ENCODE data around the gene CLMN.

Gene CLMN

GRCh38 chr14:95282354-95282985 is 37.2 kb downstream of the CLMN start:
- no peak for TF ChIP-seq CTCF (IDR thresholded peaks at IDR 0.05; ENCODE audit: low read length, missing control alignments)
- DNase-seq (ENCODE audit: low read depth), result no peak
- H3K4me3 ChIP-seq (replicated peaks; ENCODE audit: low read depth, low read length), result no peak overlapping the region

GRCh38 chr14:95281560-95282176 is 38.0 kb downstream of the CLMN start:
- no peak for DNase-seq (ENCODE audit: low read depth)
- H3K4me3 ChIP-seq (replicated peaks; ENCODE audit: low read depth, low read length), result no peak overlapping the region
- TF ChIP-seq CTCF (IDR thresholded peaks at IDR 0.05; ENCODE audit: low read length, missing control alignments), result no peak

- DNase-seq (ENCODE audit: low read depth), result no peak
- TF ChIP-seq CTCF (IDR thresholded peaks at IDR 0.05; ENCODE audit: low read length, missing control alignments), result no peak
- no peak overlapping the region for H3K4me3 ChIP-seq (replicated peaks; ENCODE audit: low read depth, low read length)
Observed at GRCh38 chr14:95275494-95275893, 44.2 kb downstream of the CLMN start.

- no peak overlapping the region for H3K4me3 ChIP-seq (replicated peaks; ENCODE audit: low read depth, low read length)
- DNase-seq (ENCODE audit: low read depth), result no peak
- TF ChIP-seq CTCF (IDR thresholded peaks at IDR 0.05; ENCODE audit: low read length, missing control alignments), result no peak
Observed at GRCh38 chr14:95274874-95275273, 44.8 kb downstream of the CLMN start.

- DNase-seq (ENCODE audit: low read depth), result no peak
- TF ChIP-seq CTCF (IDR thresholded peaks at IDR 0.05; ENCODE audit: low read length, missing control alignments), result no peak
- no peak overlapping the region for H3K4me3 ChIP-seq (replicated peaks; ENCODE audit: low read depth, low read length)
Observed at GRCh38 chr14:95274279-95274678, 45.4 kb downstream of the CLMN start.

GRCh38 chr14:95273001-95273978 is 46.4 kb downstream of the CLMN start:
- DNase-seq (ENCODE audit: low read depth), result no peak
- TF ChIP-seq CTCF (IDR thresholded peaks at IDR 0.05; ENCODE audit: low read length, missing control alignments), result no peak
- no peak overlapping the region for H3K4me3 ChIP-seq (replicated peaks; ENCODE audit: low read depth, low read length)
